Lower leg skin (tissue), 3 donors: Measurements from ENCODE around the gene ZNF692.

Experiments used
- CTCF ChIP-seq, 3 donors: fragments of 450-650 bp; IDR thresholded peaks; one replicate each; pipeline ENCODE4 v1.5.1; 2016; ENCODE audit warnings: antibody characterized with exemption in 3 of 3, mild to moderate bottlenecking in 3 of 3, moderate library complexity in 2 of 3
- POLR2A ChIP-seq, 2 donors: fragments of 450-650 bp; IDR thresholded peaks; one replicate each; pipeline ENCODE4 v1.6.1; 2016 to 2017; ENCODE audit warnings: antibody characterized with exemption in 2 of 2, mild to moderate bottlenecking in 1 of 2, moderate library complexity in 1 of 2

GRCh38 chr1:248822148-248823032, 36.5 kb downstream of the ZNF692 start:
- TF ChIP-seq CTCF (IDR thresholded peaks at IDR 0.05), result no peak
- TF ChIP-seq POLR2A (IDR thresholded peaks at IDR 0.05), result no peak
